ENCODE measurements around the gene CLNK.
"Not testable (repeated sequence)": the region's sequence is repeated elsewhere in the genome, so short reads cannot be mapped to it uniquely, and the experiment has no call there.

Gene CLNK

GRCh38 chr4:10607206-10607605 is 77.4 kb downstream of the CLNK start:
- no peak for DNase-seq

- no peak for DNase-seq
These were observed 77.9 kb downstream of the CLNK start for GRCh38 chr4:10606483-10607155.

GRCh38 chr4:10605746-10606482 is 78.7 kb downstream of the CLNK start:
- peak; percentile 76 for DNase-seq

DNA sequence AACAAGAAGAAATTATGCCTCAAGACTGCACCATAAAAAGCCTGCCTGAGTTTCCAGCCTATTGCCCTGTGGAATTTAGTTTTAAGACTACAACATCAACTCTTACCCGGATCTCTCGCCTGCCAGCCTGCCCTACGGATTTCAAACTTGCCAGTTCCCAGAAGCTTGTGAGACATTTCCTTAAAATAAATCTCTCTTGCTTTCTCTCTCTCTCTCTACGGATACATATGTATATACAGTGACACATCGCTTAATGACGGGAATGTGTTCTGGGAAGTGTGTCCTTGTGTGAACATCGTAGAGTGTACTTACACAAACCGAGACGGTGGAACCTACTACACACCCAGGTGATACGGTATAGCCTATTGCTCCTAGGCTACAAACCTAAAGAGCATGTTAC is 79.5 kb downstream of the CLNK start:
- no peak for DNase-seq

- no peak for DNase-seq
These were observed 85.0 kb downstream of the CLNK start for GRCh38 chr4:10599574-10599973.

GRCh38 chr4:10598829-10599228 is 85.7 kb downstream of the CLNK start:
- no peak for DNase-seq

DNA sequence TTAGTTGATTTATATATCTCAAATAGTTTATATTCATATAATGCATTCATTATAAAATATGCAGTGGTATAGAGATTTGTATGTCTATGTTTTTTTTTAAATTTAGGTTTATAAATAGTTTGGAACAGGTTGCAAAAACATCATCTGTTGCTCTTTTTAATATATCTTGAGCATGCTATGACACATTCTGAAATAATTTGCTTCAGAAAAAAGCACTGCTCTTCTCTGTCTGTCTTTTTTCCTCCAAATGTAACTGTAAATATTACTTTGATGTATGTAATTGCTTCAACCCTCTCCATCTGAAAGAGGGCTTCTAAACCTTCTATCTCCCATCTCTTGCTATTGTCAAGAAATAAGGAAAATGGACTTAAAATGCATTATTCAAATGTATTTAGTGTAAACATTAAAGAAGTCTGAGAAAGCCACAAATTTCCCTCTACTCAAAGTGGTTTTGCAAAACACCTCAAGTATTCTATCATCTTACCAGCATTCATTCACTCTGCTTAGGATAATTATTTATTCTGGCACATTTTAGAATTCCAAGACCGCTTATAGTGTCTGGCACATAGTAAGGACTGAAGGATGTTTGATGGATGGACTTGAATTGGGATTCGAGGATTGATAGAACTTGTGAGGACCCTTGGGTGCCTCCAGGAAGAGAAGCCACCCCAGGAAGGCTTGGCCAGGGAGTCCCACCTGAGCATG is 87.8 kb downstream of the CLNK start:
- no peak for DNase-seq

- no peak for DNase-seq
These were observed 91.4 kb downstream of the CLNK start for GRCh38 chr4:10593130-10593529.

GRCh38 chr4:10590896-10591295 is 93.7 kb downstream of the CLNK start:
- no peak for DNase-seq

- no peak for DNase-seq
These were observed 94.8 kb downstream of the CLNK start for GRCh38 chr4:10589799-10590198.

DNA sequence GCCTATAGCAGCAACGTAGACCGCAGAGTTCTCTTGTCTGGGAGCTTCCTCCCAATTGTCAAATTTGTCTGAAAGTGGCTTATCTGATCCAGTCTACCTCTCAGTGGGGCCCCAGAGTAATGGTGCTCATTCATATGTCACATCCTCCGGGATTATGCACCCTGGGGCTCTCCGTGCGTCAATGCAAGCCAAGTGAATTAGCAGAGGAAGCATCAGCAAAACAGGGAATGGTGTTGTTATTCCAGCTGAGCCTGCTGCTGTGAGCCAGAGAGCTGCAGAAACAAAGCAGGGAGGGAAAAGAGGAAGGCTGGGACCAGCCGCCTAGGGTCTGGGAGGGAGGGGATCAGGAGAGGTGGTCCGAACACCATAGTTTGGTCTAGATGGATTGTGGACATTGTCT is 95.2 kb downstream of the CLNK start:
- no peak for DNase-seq

GRCh38 chr4:10587697-10588096 is 96.9 kb downstream of the CLNK start:
- no peak for DNase-seq

DNA sequence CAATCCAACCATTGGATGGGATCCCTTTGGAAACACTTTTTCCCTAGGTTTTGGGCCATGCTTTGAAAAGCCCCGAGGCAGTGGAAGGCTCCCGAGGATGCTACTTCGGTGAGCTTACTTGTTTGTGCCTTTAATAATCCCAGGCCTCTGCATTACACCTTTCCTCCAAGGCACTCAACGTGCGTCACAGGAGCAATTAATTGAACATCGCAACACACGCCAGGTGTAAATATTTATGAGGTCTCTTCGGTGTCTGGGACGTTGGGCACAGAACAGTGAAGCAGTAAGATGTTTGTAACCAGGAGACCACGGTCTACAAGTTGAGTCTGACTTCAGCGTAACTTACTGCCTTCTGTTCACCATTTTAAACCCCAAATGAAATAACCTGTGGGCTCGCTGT is 97.3 kb downstream of the CLNK start:
- DNase-seq, result no peak

DNA sequence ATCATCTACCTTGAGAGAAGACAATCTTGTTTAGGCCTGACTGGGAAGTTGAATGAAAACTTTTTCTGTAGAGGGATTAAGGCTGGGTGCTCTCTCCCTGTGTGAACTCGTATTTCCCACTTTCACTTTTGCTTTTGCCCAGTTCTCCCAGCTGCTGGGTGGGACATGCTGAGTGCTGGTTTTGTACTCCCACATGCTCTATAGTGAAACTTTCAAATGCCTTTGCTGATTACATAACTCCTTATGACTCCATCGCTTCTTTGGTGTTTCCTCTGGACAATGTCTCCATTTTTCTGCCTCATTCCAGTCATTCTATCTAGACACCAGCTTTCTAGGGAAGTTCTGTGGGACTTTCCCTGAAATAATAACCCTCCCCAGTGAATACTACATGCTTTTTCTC is 100.5 kb downstream of the CLNK start:
- DNase-seq, result peak; percentile 85

DNA sequence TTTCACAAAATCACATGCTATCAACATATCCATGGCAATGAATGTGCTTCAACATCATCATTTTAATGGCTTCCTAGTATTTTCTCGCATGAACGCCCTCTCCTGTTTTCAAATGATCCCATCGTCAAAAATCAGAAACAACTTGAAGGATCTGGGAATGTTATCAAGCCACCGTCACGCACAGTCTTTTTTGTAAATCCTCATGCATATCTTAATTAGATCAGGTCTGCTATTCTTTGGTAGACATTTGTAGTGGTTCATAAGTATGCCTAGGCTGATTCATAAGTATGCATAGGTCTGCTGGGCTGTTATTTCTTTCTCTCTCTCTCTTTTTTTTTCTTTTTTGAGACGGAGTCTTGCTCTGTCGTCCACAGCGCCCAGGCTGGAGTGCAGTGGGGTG is 101.6 kb downstream of the CLNK start:
- no peak for DNase-seq

- DNase-seq, result peak; percentile 37
These were observed 102.4 kb downstream of the CLNK start for GRCh38 chr4:10582059-10582686.

DNA sequence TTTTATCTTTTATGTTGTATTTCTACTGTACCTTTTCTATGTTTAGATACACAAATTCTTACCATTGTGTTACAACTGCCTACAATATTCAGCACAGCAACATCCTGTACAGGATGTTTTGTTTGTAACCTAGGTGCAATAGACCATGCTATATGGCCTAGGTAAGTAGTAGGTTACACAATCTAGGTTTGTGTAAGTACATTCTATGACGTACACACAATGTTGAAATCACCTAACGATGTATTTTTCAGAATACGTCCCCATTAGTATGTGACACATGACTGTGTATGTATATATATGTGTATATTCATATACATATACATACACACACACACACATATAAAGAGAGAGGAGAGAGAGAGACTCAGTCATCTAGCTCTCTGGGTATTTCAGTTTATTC is 103.5 kb downstream of the CLNK start:
- DNase-seq, result no peak

DNA sequence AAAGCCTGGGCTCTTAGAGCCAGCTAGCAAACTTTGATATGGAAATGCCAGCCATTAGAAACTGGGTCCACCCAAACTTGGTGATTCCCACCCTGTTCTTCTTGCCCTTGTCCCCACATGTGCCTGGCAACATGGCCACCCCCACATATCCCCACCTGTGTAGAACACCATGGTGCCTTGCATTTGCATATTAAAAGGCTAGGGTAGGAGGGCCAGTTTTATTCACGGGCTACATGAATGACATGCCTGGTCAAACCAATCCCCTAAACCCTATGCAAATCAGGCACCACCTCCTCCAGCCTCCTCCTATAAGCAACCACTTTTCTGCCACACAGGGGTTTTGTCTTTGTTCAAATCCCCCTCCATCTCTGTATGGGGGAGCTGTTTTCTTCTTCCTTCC is 104.9 kb downstream of the CLNK start:
- DNase-seq, result no peak

DNA sequence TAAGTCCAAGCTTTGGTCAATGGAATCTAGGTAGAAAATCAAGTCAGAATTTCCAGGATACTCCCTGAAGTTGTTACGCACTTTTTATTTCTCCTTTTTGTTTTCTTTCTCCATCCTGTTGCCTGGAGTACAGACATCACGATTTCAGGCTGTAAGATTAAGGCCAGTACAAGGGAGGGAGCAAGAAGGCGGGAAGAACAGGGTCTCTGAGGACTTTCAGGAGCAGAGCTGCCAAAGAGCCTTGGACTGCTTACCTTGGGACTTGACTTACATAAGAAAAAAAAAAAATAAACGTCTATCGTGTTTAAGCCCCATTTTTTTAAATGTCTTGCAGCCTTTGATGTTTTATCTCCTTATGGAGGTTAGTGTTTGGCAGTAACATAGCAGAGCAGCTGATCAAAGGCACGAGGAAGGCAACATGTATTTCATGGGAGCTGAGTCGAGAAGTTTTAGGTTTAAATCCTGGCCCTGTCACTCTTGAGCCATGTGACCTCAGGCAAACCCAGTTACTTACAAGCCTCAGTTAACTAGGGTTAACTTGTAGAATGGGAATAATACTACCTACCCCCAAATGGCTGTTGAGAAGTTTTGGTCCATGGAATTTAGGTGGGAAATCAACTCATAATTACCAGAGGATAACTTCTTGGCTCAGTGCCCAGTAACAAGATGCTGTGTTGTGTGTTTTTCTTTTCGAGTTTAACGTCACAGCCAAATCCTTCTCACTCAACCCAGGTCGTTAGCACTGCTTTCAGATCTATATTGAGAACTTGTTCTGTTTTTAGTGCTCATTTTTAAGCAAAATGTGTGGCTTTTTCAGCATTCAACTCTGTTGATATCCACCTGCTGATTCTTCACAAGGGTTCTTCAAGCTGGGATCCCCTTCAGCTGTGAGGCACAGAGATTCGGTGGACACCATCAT is 106.8 kb downstream of the CLNK start:
- no peak for DNase-seq

DNA sequence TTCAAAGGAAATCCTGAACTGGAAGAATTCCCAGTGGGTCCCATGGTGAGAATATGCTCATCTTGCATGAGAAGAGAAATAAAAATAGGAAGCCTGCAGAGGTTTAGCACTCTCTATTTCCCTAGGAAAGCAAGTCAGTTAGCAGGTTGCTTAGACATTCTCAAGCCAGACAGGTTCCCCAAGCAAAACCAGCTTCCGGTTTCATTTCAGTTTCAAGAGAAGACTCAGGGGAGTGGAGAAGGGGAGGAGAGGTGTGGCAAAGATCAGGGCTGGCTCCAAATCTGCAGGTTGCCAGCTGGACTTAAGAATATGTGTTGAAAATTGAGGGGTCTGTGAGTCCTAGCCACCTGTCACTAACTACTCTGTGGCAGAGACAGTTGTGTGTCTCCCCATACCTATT is 107.5 kb downstream of the CLNK start:
- no peak for DNase-seq

DNA sequence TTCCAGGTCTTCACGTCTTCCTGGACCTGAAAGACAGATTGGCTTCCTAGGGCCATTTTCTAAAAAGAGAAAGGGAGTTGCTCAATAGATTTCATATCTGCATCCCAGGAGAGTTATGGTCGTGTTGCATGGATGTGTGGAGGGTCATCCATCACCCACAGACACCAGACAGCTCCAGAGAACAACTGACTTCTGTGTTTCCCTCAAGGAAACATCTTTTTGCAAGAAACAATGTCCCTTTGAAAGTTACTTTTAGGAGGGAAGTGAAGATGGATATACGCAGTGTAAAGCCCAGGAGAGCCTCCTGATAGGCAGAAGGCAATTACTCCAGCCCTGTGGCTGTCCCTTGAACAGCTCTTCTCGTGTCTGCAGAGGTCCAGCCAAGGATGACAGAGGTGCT is 108.3 kb downstream of the CLNK start:
- DNase-seq, result no peak

GRCh38 chr4:10575414-10575813 is 109.2 kb downstream of the CLNK start:
- no peak for DNase-seq

GRCh38 chr4:10574553-10574952 is 110.0 kb downstream of the CLNK start:
- not testable (repeated sequence) for DNase-seq
